HG02970 (cell line): Measurements from ENCODE around the gene PDE6A.
"Not testable (repeated sequence)": the region's sequence is repeated elsewhere in the genome, so short reads cannot be mapped to it uniquely, and the experiment has no call there.

Experiments used
- ATAC-seq: cut with Tn5 transposase; IDR thresholded peaks from one replicate; pipeline ENCODE4 v1.9.1; 2021; ENCODE audit warnings: mild to moderate bottlenecking, moderate library complexity, moderate number of reproducible peaks; ENCODE audit not compliant: unreplicated experiment, low FRiP score

Gene PDE6A

GRCh38 chr5:149953436-149954121, 9.0 kb upstream of the PDE6A start:
- no peak for ATAC-seq

GRCh38 chr5:149951138-149951749, 6.7 kb upstream of the PDE6A start:
- no peak for ATAC-seq

GRCh38 chr5:149948993-149949392, 4.4 kb upstream of the PDE6A start:
- ATAC-seq = no peak

- ATAC-seq = no peak
Observed at GRCh38 chr5:149946118-149946517, 1.5 kb upstream of the PDE6A start.

GRCh38 chr5:149943177-149943949, 1.2 kb downstream of the PDE6A start:
- not testable (repeated sequence) for ATAC-seq

GRCh38 chr5:149942741-149943169, 1.8 kb downstream of the PDE6A start:
- not testable (repeated sequence) for ATAC-seq

GRCh38 chr5:149942199-149942598, 2.4 kb downstream of the PDE6A start:
- ATAC-seq = no peak

- no peak for ATAC-seq
Observed at GRCh38 chr5:149941795-149942194, 2.8 kb downstream of the PDE6A start.

- ATAC-seq = no peak
Observed at GRCh38 chr5:149940941-149941644, 3.5 kb downstream of the PDE6A start.

GRCh38 chr5:149940077-149940574, 4.5 kb downstream of the PDE6A start:
- ATAC-seq = no peak

GRCh38 chr5:149939546-149939945, 5.0 kb downstream of the PDE6A start:
- no peak for ATAC-seq

- ATAC-seq = no peak
Observed at GRCh38 chr5:149938791-149939358, 5.7 kb downstream of the PDE6A start.

GRCh38 chr5:149938279-149938678, 6.3 kb downstream of the PDE6A start:
- ATAC-seq = no peak

- no peak for ATAC-seq
Observed at GRCh38 chr5:149937610-149938009, 7.0 kb downstream of the PDE6A start.

GRCh38 chr5:149936700-149937091, 7.9 kb downstream of the PDE6A start:
- no peak for ATAC-seq

GRCh38 chr5:149936044-149936699, 8.4 kb downstream of the PDE6A start:
- no peak for ATAC-seq

GRCh38 chr5:149935431-149935901, 9.1 kb downstream of the PDE6A start:
- no peak for ATAC-seq

GRCh38 chr5:149932445-149933350, 11.9 kb downstream of the PDE6A start:
- ATAC-seq = no peak

GRCh38 chr5:149931992-149932436, 12.6 kb downstream of the PDE6A start:
- no peak for ATAC-seq
